Measurements from ENCODE around the gene LKAAEAR1. TPM values are rescaled to one million over a fixed set of nuclear protein-coding genes. Genes with fewer than 3 reads are reported as not detected.

Gene LKAAEAR1
- total RNA-seq, 3 donors from 2014 or later (not counting 1 experiment from before 2014, with no cell fraction given): not detected

DNA sequence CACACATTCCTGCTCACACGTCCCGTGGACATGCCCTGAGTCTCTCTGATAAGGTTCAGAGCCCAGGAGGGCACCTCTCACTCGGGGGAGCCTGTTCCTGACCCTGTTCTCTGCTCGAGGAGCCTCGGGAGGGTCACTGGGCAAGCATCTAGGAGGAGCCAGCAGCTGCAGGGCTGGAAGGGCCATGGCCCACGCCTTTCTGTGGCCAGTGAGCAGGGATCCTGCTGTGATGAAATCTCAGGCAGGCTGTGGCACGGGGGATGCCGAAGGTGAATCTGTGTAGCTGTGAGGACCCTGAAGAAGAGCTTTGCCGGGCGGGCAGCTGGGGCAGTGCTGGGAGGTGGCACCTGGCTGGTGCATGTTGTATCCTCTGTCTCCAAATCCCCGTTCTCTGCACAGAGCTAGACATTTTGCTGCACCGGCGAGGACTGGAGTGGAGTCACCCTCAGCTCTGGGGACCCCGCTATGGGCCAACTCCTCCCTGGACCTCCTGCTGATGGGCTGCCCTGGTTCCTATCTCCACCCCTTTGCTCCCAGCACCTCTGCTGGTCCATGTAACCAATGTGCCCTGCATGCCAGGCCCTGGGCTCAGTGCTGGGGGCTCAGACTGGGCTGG is 30.3 kb upstream of the LKAAEAR1 start:
- no peak overlapping the region for H3K27ac Mint-ChIP-seq
- no peaks in the 10 kb centered on the region for H3K27me3 ChIP-seq (ENCODE audit: control insufficient read depth, insufficient read depth, low read length)
- no peaks in the 10 kb centered on the region for H3K9me3 ChIP-seq (ENCODE audit: control insufficient read depth, insufficient read depth, low read length)
- H3K4me1 Mint-ChIP-seq: no peaks in the 10 kb centered on the region
- no peaks in the 10 kb centered on the region for H3K9me3 Mint-ChIP-seq
- no peaks in the 10 kb centered on the region for H3K36me3 Mint-ChIP-seq
- H3K4me1 ChIP-seq (ENCODE audit: control insufficient read depth, insufficient read depth, low read length): no peaks in the 10 kb centered on the region
- 88% methylated on average over 14 of the region's 14 CpGs for WGBS (ENCODE audit: insufficient coverage)
- no peaks in the 10 kb centered on the region for H3K36me3 ChIP-seq (ENCODE audit: control insufficient read depth, insufficient read depth, low read length)
- DNase-seq (no peak), ATAC-seq (no peak)
- no peak overlapping the region for H3K27ac ChIP-seq (ENCODE audit: low read length)
- no peaks in the 10 kb centered on the region for H3K27me3 Mint-ChIP-seq (ENCODE audit: low read depth in 2 of 2)
- no peak overlapping the region for H3K4me3 ChIP-seq (ENCODE audit: low read length)
- intact Hi-C loops (cut with micrococcal nuclease): no loop called here
- TF ChIP-seq CTCF (IDR thresholded peaks at IDR 0.05): no peak
- no peak overlapping the region for H3K4me3 Mint-ChIP-seq

DNA sequence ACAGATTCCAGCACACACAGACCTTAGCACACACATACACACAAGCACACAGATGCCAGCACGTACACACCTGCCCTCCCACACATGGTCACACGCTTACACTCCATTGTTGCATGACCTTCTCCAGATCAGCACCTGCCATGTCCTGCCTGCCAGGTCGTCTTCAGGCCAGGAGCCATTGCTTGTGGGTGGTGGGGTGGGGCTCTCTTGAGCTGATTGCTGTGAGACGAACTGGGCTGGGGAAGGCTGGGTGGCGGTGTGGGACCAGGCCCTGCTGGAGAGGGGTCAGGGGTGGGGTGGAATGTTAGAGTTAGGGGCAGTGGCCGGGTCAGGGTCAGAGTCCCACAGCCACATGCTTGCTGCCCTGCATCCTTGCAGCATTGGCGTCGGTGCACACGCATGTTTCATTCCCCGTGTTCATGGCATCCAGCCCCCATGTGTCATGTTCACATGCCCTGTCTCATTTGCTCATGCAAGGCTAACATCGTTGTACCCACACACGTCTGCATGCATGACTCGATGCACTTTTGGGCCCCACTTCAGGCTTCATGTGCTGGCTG is 29.7 kb upstream of the LKAAEAR1 start:
- TF ChIP-seq CTCF (IDR thresholded peaks at IDR 0.05): no peak
- no peaks in the 10 kb centered on the region for H3K36me3 ChIP-seq (ENCODE audit: control insufficient read depth, insufficient read depth, low read length)
- no peaks in the 10 kb centered on the region for H3K4me1 ChIP-seq (ENCODE audit: control insufficient read depth, insufficient read depth, low read length)
- no peaks in the 10 kb centered on the region for H3K9me3 ChIP-seq (ENCODE audit: control insufficient read depth, insufficient read depth, low read length)
- ATAC-seq: no peak
- Mint-ChIP-seq H3K4me1 (no peaks in the 10 kb centered on the region), H3K27me3 (ENCODE audit: low read depth in 2 of 2) (no peaks in the 10 kb centered on the region), H3K9me3 (no peaks in the 10 kb centered on the region), H3K36me3 (no peaks in the 10 kb centered on the region), H3K4me3 (no peak overlapping the region), H3K27ac (no peak overlapping the region)
- 87% methylated on average over 13 of the region's 13 CpGs for WGBS (ENCODE audit: insufficient coverage)
- no peak for DNase-seq
- no peaks in the 10 kb centered on the region for H3K27me3 ChIP-seq (ENCODE audit: control insufficient read depth, insufficient read depth, low read length)
- intact Hi-C loops (cut with micrococcal nuclease): no loop called here
- H3K27ac ChIP-seq (ENCODE audit: low read length): no peak overlapping the region
- no peak overlapping the region for H3K4me3 ChIP-seq (ENCODE audit: low read length)

DNA sequence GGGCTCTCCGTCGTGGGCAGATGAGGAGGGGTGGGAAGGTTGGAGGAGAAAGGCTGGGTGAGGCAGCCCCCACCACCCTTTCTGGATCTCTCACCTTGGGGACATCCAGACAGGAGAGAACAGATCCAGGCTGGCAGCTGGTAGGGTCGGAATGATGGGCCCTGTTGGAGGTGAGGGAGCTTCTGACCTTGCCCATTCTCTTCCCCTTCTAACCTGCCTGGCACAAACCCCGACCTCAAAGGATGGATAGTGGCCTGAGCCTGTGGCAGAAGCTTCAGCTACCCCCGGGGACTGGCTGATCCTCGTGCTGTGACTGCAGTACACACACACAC is 29.2 kb upstream of the LKAAEAR1 start:
- DNase-seq (no peak), ATAC-seq (no peak)
- no peaks in the 10 kb centered on the region for H3K9me3 ChIP-seq (ENCODE audit: control insufficient read depth, insufficient read depth, low read length)
- no peaks in the 10 kb centered on the region for H3K36me3 ChIP-seq (ENCODE audit: control insufficient read depth, insufficient read depth, low read length)
- H3K27ac ChIP-seq (ENCODE audit: low read length): no peak overlapping the region
- no peak overlapping the region for H3K4me3 ChIP-seq (ENCODE audit: low read length)
- H3K27me3 ChIP-seq (ENCODE audit: control insufficient read depth, insufficient read depth, low read length): no peaks in the 10 kb centered on the region
- intact Hi-C loops (cut with micrococcal nuclease): no loop called here
- no peak overlapping the region for H3K27ac Mint-ChIP-seq
- no peaks in the 10 kb centered on the region for H3K27me3 Mint-ChIP-seq (ENCODE audit: low read depth in 2 of 2)
- H3K4me3 Mint-ChIP-seq: no peak overlapping the region
- no peaks in the 10 kb centered on the region for H3K4me1 Mint-ChIP-seq
- WGBS (ENCODE audit: insufficient coverage): 91% methylated on average over 6 of the region's 6 CpGs
- no peaks in the 10 kb centered on the region for H3K4me1 ChIP-seq (ENCODE audit: control insufficient read depth, insufficient read depth, low read length)
- H3K36me3 Mint-ChIP-seq: no peaks in the 10 kb centered on the region
- TF ChIP-seq CTCF (IDR thresholded peaks at IDR 0.05): no peak
- H3K9me3 Mint-ChIP-seq: no peaks in the 10 kb centered on the region

Measured in natural killer cell (primary cell).